ENCODE measurements around the gene PPOX.
A peak's percentile ranks its signal among the peaks of the same experiment; 100 is the strongest.

- TF ChIP-seq ZNF274 (IDR thresholded peaks at IDR 0.05; ENCODE audit: low read depth, low read length) (no peak), POLR2AphosphoS5 (IDR thresholded peaks at IDR 0.05; ENCODE audit: low read depth, low read length) (peak; percentile 85), CTCF (IDR thresholded peaks at IDR 0.05 in 2 of 3, conservative IDR thresholded peaks at IDR 0.05 in 1 of 3; ENCODE audit: borderline replicate concordance in 1 of 3, insufficient read depth in 1 of 3, low read depth in 2 of 3, low read length in 2 of 3) (peak in 2 of 3 experiments; percentile 34 to 43; a peak in 3 of 6 replicates), POLR2A (IDR thresholded peaks at IDR 0.05; ENCODE audit: borderline replicate concordance, extremely low read depth, insufficient read depth, insufficient read length) (peak; percentile 37), SRF (IDR thresholded peaks at IDR 0.05; ENCODE audit: low read depth) (no peak), EZH2 (IDR thresholded peaks at IDR 0.05) (no peak)
Measured at GRCh38 chr1:161159087-161159912, 6.9 kb upstream of the PPOX start, which contains the start of gene USP21.
